Naive B cell (primary cell): ENCODE results near the gene DNAJB11. TPM values are rescaled to one million over a fixed set of nuclear protein-coding genes. Genes with fewer than 3 reads are reported as not detected.

Source experiments
- ATAC-seq, 2 donors: fragments of 150-1000 bp; cut with Tn5 transposase; 2 replicates each; pipeline ENCODE4 v1.10.0; 2021; ENCODE audit warnings: low read depth in 2 of 2, mild to moderate bottlenecking in 2 of 2, moderate library complexity in 2 of 2
- DNase-seq: peaks from one replicate; pipeline ENCODE4 v3.0.0; 2022
- H3K27ac Mint-ChIP-seq, 6 donors: one replicate each; pipeline ENCODE4 v1.8.0; 2020 to 2022; ENCODE audit warnings: mild to moderate bottlenecking in 6 of 6, mixed read lengths in 6 of 6, moderate library complexity in 5 of 6, inconsistent platforms in 2 of 6
- H3K27me3 Mint-ChIP-seq, 3 donors: one replicate each; pipeline ENCODE4 v1.8.0; 2021 to 2022; ENCODE audit warnings: mixed read lengths in 3 of 3, mild to moderate bottlenecking in 1 of 3
- H3K36me3 Mint-ChIP-seq, 2 donors: one replicate each; pipeline ENCODE4 v1.8.0; 2020 to 2022; ENCODE audit warnings: mixed read lengths in 2 of 2, inconsistent platforms in 1 of 2, mild to moderate bottlenecking in 1 of 2
- H3K4me1 Mint-ChIP-seq, 3 donors: one replicate each; pipeline ENCODE4 v1.8.0; 2020 to 2022; ENCODE audit warnings: mixed read lengths in 3 of 3, inconsistent platforms in 1 of 3, mild to moderate bottlenecking in 1 of 3, moderate library complexity in 1 of 3
- H3K4me3 Mint-ChIP-seq, 8 donors: one replicate each; pipeline ENCODE4 v1.8.0; 2020 to 2022; ENCODE audit warnings: mild to moderate bottlenecking in 8 of 8, mixed read lengths in 8 of 8, moderate library complexity in 8 of 8, inconsistent platforms in 2 of 8
- H3K9me3 Mint-ChIP-seq, 7 donors: one replicate each; pipeline ENCODE4 v1.8.0; 2020 to 2022; ENCODE audit warnings: mixed read lengths in 7 of 7, mild to moderate bottlenecking in 5 of 7, inconsistent platforms in 2 of 7, moderate library complexity in 1 of 7
- polyA plus RNA-seq, 6 donors: library from polyadenylated mRNA; unstranded; fragments of 300-500 nt; fragmentation: Illumina TruSeq; gene quantifications; one replicate each; pipeline ENCODE4 v1.2.3, GENCODE V29; 2021; ENCODE audit warnings: low read depth in 6 of 6

Gene DNAJB11
- polyA plus RNA-seq, 6 donors from 2014 or later = 31.3 to 41.1 (median 37.7) TPM

DNA sequence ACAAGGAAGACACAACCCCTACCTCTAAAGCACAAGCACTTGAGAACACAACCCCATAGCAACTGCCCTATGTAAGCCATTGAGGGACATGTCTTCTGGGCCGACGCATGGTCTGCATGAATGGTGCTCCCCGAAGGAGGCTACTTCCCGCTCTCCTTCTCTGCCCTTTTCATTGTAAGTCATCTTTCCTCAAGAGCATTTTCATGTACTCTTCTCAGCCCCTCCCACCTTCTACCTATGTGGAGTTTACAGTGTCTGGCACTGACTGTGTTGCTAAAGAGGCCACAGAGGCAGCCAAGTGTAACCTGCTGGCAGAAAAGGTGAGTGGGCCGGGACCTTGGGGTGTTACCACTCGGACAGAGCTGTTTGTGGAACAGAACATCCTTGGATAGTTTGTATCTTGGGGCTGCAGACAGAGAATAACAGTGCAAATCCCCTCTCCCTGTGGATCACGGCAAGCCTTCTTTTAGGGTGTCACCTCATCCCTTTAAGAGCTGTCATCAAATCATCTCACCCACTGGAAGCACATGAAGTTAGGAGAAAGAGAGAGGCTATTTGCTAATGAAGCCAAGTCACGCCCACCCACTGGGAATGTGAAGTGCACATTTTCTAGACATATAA lies 47.9 kb downstream of the DNAJB11 start:
- peaks cover 50 to 60% (median 57%) of the 10 kb centered on the region in 3 donors for H3K27me3 Mint-ChIP-seq
- peaks cover 14 to 24% (median 17%) of the 10 kb centered on the region in 3 donors for H3K4me1 Mint-ChIP-seq
- H3K9me3 Mint-ChIP-seq = no peaks in the 10 kb centered on the region
- H3K4me3 Mint-ChIP-seq = peak overlapping the region in 1 of 8 donors; percentile 23
- no peak for DNase-seq
- no peaks in the 10 kb centered on the region for H3K36me3 Mint-ChIP-seq
- H3K27ac Mint-ChIP-seq = peak overlapping the region in 1 of 6 donors; percentile 65
- no peak for ATAC-seq

- no peaks in the 10 kb centered on the region for H3K9me3 Mint-ChIP-seq
- H3K27ac Mint-ChIP-seq = no peak overlapping the region
- no peak for ATAC-seq
- H3K4me1 Mint-ChIP-seq = peaks cover 8 to 17% (median 11%) of the 10 kb centered on the region in 3 donors
- H3K27me3 Mint-ChIP-seq = peaks cover 48 to 52% (median 49%) of the 10 kb centered on the region in 3 donors
- no peak overlapping the region for H3K4me3 Mint-ChIP-seq
- no peak for DNase-seq
- no peaks in the 10 kb centered on the region for H3K36me3 Mint-ChIP-seq
These were observed 49.3 kb downstream of the DNAJB11 start for GRCh38 chr3:186619787-186620212.

- H3K36me3 Mint-ChIP-seq = no peaks in the 10 kb centered on the region
- no peak overlapping the region for H3K4me3 Mint-ChIP-seq
- H3K27ac Mint-ChIP-seq = no peak overlapping the region
- H3K4me1 Mint-ChIP-seq = peaks cover 5 to 13% (median 8%) of the 10 kb centered on the region in 3 donors
- peaks cover 42 to 48% (median 44%) of the 10 kb centered on the region in 3 donors for H3K27me3 Mint-ChIP-seq
- no peak for DNase-seq
- no peak for ATAC-seq
- no peaks in the 10 kb centered on the region for H3K9me3 Mint-ChIP-seq
These were observed 49.9 kb downstream of the DNAJB11 start for GRCh38 chr3:186620213-186621092.

DNA sequence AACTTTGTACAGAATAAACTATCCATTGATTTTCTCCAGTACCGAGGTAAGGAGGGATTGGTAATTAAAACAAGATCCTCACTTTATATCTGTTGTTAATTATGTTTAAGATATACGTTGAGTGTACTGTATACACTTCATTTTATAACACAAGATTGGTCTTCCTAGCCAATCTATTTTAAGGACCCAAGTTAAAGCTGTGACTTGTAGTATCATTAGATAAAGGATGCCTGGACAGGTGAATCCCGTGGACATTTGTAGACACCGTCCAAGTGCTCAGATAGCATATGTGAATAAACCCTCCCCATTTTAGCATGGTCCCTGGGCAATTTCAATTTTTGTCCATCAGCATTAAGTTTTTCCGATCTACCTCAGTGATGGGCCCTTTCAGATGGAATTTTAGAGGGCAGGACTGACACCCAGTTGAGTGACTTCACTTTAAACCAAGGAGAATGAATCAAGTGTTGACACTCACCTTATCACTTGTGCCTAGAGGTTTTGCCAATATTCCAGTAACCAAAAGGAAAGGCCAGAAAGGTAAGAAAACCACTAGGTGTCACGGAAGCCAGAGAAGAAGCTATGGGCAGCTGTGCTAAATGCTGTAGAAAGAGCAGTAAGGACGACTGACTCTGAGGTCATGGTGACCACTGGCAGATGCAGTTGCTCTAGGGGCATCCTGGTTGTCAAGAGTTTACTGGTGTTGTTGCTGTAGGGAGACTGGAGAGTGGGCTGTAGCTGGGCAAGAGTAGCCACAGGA lies 51.6 kb downstream of the DNAJB11 start:
- peaks cover 3 to 7% (median 3%) of the 10 kb centered on the region in 3 donors for H3K4me1 Mint-ChIP-seq
- ATAC-seq (no peak), DNase-seq (no peak)
- H3K27me3 Mint-ChIP-seq = peaks cover 39 to 43% (median 40%) of the 10 kb centered on the region in 3 donors
- no peak overlapping the region for H3K4me3 Mint-ChIP-seq
- H3K27ac Mint-ChIP-seq = no peak overlapping the region
- H3K9me3 Mint-ChIP-seq = no peaks in the 10 kb centered on the region
- no peaks in the 10 kb centered on the region for H3K36me3 Mint-ChIP-seq

DNA sequence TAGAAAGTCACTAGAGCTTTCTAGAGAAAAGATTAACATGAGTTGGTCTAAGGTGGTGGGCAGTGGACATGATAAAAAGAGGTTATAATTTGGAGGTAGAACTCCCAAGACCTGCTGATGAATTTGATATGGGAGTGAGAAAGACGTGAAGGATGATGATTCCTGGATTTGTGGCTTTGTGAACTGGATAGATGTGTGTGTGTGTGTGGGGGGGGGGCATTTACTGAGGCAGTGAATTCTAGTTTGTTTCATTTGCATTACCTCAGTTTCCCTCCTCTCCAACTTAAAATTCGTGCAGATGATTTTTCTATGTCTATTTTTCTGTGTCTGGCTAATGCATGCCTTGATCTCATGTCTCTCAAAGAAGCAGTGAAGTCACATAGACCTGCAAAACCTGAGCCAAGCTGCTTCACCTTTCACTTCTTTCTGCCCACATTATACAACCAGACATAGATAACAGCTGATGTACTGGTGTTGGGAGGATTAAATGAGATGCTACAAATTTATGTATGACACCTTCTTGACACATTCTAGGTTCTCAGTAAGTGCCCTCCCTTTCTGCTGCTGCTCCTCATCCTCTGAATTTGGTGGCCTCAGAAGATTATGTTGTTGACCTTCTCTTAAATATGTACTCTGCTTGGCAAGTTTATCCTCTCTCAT lies 52.3 kb downstream of the DNAJB11 start:
- no peak overlapping the region for H3K4me3 Mint-ChIP-seq

GRCh38 chr3:186624598-186624997 lies 54.1 kb downstream of the DNAJB11 start:
- H3K9me3 Mint-ChIP-seq = no peaks in the 10 kb centered on the region
- H3K27me3 Mint-ChIP-seq = peaks cover 23 to 32% (median 29%) of the 10 kb centered on the region in 3 donors
- DNase-seq (no peak), ATAC-seq (no peak)
- no peaks in the 10 kb centered on the region for H3K4me1 Mint-ChIP-seq
- H3K27ac Mint-ChIP-seq = no peak overlapping the region
- no peak overlapping the region for H3K4me3 Mint-ChIP-seq
- no peaks in the 10 kb centered on the region for H3K36me3 Mint-ChIP-seq

More for the DNA sequence above, 52.3 kb downstream of the DNAJB11 start:
- peaks cover 32 to 37% (median 33%) of the 10 kb centered on the region in 3 donors for H3K27me3 Mint-ChIP-seq
- ATAC-seq (no peak), DNase-seq (no peak)
- H3K4me1 Mint-ChIP-seq = no peaks in the 10 kb centered on the region
- no peaks in the 10 kb centered on the region for H3K9me3 Mint-ChIP-seq
- H3K27ac Mint-ChIP-seq = no peak overlapping the region
- no peaks in the 10 kb centered on the region for H3K36me3 Mint-ChIP-seq

DNA sequence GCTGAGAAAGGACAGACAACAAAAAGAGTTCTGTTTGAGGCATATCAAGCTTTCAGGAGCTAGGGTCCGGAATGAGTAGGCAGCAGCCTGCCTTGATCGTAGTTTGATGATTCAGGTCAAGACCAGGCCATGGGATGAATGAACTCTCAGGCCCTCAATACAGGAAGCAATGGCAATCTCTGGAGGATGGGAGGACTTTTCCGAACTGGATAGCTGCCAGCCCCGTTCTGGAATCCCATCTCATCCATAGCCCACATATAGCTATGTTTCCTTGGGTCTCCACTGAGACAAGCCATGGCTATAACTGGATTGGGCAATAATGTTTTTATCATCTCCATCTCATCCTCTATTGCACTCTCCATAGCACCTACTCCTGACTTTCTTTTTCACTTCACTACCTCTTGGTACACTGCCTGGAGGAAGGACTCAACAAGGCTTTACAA lies 55.1 kb downstream of the DNAJB11 start:
- peaks cover 0 to 4% of the 10 kb centered on the region in 2 donors for H3K36me3 Mint-ChIP-seq
- H3K27ac Mint-ChIP-seq = no peak overlapping the region
- H3K4me3 Mint-ChIP-seq = no peak overlapping the region
- H3K27me3 Mint-ChIP-seq = peaks cover 27 to 32% (median 31%) of the 10 kb centered on the region in 3 donors
- no peaks in the 10 kb centered on the region for H3K9me3 Mint-ChIP-seq
- DNase-seq (no peak), ATAC-seq (no peak)
- no peaks in the 10 kb centered on the region for H3K4me1 Mint-ChIP-seq

- DNase-seq = no peak
- no peak overlapping the region for H3K4me3 Mint-ChIP-seq
- no peak overlapping the region for H3K27ac Mint-ChIP-seq
- H3K36me3 Mint-ChIP-seq = peaks cover 0 to 11% of the 10 kb centered on the region in 2 donors
- ATAC-seq = no peak
- no peaks in the 10 kb centered on the region for H3K9me3 Mint-ChIP-seq
- H3K4me1 Mint-ChIP-seq = no peaks in the 10 kb centered on the region
- peaks cover 27 to 33% (median 32%) of the 10 kb centered on the region in 3 donors for H3K27me3 Mint-ChIP-seq
These were observed 55.8 kb downstream of the DNAJB11 start for GRCh38 chr3:186626254-186626847.

GRCh38 chr3:186627852-186628414 lies 57.4 kb downstream of the DNAJB11 start:
- no peak for ATAC-seq
- no peaks in the 10 kb centered on the region for H3K4me1 Mint-ChIP-seq
- H3K27me3 Mint-ChIP-seq = peaks cover 19 to 26% (median 22%) of the 10 kb centered on the region in 3 donors
- no peak overlapping the region for H3K27ac Mint-ChIP-seq
- no peak for DNase-seq
- no peaks in the 10 kb centered on the region for H3K9me3 Mint-ChIP-seq
- H3K4me3 Mint-ChIP-seq = no peak overlapping the region
- peaks cover 0 to 11% of the 10 kb centered on the region in 2 donors for H3K36me3 Mint-ChIP-seq

DNA sequence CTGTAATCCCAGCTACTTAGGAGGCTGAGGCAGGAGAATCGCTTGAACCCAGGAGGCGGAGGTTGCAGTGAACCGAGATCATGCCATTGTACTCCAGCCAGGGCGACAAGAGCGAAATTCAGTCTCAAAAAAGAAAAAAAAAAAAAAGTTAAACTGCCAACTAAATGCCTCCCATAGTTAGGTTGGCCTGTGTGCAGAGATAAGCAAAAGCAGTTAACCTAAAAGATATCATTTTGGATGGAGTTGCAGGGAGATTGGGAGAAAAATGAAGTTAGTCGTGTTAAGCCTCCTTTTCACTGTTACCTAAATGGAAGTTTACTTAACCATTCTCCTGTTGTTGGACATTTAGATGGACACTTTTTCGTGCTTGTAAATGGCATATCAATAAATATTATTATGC lies 58.2 kb downstream of the DNAJB11 start:
- ATAC-seq (no peak), DNase-seq (no peak)
- peaks cover 14 to 22% (median 19%) of the 10 kb centered on the region in 3 donors for H3K27me3 Mint-ChIP-seq
- H3K4me3 Mint-ChIP-seq = no peak overlapping the region
- no peaks in the 10 kb centered on the region for H3K4me1 Mint-ChIP-seq
- H3K27ac Mint-ChIP-seq = no peak overlapping the region
- H3K9me3 Mint-ChIP-seq = no peaks in the 10 kb centered on the region
- peaks cover 0 to 11% of the 10 kb centered on the region in 2 donors for H3K36me3 Mint-ChIP-seq

DNA sequence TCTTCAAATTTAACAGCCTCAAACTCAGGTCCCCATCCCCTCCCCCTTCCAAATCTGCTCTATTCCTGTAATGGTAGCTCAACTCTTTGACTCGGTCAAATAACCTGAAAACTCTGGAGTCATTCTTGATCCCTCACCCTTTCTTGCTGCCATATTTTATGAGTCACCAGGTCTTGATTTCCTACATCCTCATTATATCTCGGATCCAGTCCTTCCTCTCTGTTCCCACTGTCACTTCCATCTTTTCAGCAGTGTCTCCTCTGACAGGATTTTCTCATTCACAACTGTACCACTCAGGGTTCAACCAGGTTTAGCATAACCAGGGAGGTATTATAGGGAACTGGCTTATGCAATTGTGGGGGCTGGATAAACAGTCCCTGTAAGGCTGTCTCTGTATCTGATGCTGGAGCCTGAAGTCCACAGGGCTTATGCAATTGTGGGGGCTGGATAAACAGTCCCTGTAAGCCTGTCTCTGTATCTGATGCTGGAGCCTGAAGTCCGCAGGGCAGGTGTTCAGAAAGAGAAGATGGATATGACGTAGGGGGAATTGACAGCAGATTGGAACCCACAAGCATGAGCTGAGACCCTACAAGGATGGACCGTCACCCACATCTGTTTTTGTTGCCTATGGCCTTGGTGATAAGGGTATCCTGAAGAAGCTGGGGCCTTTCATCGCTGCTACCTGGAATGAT lies 60.6 kb downstream of the DNAJB11 start:
- ATAC-seq (no peak), DNase-seq (no peak)
- Mint-ChIP-seq H3K36me3 (peaks cover 0 to 11% of the 10 kb centered on the region in 2 donors), H3K9me3 (no peaks in the 10 kb centered on the region), H3K27ac (peak overlapping the region in 1 of 6 donors; percentile 50), H3K4me1 (no peaks in the 10 kb centered on the region), H3K27me3 (peaks cover 14 to 27% (median 19%) of the 10 kb centered on the region in 3 donors), H3K4me3 (no peak overlapping the region)

DNA sequence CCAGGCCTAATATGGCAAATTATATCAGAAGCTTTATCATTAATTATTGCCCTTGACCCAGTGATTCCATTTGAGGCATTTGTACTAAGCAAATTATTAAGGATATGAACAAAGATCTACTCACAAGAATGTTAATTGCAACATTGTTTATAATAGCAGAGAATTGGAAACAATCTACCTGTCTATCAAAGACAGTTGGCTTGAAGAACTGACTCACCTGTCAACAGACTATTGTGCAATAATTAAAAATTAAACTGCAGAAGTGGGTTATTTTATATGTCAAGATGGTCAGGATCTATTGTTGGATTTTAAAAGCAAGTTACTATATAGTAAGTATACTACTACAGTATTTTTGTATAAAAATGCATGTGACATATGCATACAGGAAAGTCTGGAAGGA lies 63.0 kb downstream of the DNAJB11 start:
- no peaks in the 10 kb centered on the region for H3K9me3 Mint-ChIP-seq
- ATAC-seq (no peak), DNase-seq (no peak)
- H3K4me1 Mint-ChIP-seq = no peaks in the 10 kb centered on the region
- no peak overlapping the region for H3K27ac Mint-ChIP-seq
- no peak overlapping the region for H3K4me3 Mint-ChIP-seq
- peaks cover 0 to 11% of the 10 kb centered on the region in 2 donors for H3K36me3 Mint-ChIP-seq
- H3K27me3 Mint-ChIP-seq = peaks cover 17 to 30% (median 28%) of the 10 kb centered on the region in 3 donors
